Prostate gland (tissue), 2 donors: ENCODE results near the gene NELFB.

Source experiments
- POLR2A ChIP-seq: fragments of 450-650 bp; IDR thresholded peaks from one replicate; pipeline ENCODE4 v1.6.1; 2016; ENCODE audit warnings: antibody characterized with exemption, mild to moderate bottlenecking
- POLR2AphosphoS5 ChIP-seq: sonication (generic); formaldehyde crosslinking; IDR thresholded peaks from one replicate; pipeline ENCODE4 v1.6.1; 2017; ENCODE audit warnings: antibody characterized with exemption
- TF ChIP-seq, protein P1 (sequence below), 4 experiments: fragments of 200-600 bp in 2 of 4; fragments of 450-650 bp in 2 of 4; sonication (generic) in 2 of 4; IDR thresholded peaks; 1 replicate in 3 of 4; 2 replicates in 1 of 4; pipeline ENCODE4 v1.5.1; 2016 to 2019; ENCODE audit warnings: antibody characterized with exemption in 4 of 4, mild to moderate bottlenecking in 2 of 4, moderate library complexity in 2 of 4

DNA sequence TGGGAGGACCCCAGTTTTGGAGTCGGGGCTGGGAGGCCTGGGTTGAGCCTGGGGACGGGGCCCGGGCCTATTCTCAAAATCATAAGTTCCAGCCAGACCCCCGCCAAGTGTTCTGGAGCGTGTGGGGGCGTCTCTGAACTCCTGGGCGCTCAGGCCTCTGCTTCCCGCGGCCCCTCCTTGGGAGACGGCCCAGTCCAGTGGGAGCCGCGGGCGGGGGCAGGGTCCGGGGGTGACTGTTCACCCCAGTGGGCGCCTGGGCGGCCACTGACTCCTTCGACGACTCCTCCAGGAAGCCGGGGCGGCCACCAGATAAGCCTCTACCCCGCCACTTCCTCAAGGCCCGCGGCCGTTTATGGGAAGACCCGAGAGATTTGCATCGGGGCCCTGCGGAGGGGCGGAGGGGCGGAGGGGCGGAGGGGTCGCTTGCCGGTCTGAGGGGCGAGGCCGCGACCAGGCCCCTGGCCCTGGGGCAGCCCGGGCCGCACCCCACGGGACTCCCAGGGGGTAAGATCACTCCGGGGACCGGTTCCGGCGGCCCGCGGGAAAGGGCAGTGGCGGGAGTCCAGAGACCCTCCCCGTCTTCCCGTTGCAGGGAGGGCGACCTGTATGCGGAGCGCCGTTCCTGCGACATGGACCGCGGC lies 23.1 kb downstream of the NELFB start:
- TF ChIP-seq, protein P1, sequence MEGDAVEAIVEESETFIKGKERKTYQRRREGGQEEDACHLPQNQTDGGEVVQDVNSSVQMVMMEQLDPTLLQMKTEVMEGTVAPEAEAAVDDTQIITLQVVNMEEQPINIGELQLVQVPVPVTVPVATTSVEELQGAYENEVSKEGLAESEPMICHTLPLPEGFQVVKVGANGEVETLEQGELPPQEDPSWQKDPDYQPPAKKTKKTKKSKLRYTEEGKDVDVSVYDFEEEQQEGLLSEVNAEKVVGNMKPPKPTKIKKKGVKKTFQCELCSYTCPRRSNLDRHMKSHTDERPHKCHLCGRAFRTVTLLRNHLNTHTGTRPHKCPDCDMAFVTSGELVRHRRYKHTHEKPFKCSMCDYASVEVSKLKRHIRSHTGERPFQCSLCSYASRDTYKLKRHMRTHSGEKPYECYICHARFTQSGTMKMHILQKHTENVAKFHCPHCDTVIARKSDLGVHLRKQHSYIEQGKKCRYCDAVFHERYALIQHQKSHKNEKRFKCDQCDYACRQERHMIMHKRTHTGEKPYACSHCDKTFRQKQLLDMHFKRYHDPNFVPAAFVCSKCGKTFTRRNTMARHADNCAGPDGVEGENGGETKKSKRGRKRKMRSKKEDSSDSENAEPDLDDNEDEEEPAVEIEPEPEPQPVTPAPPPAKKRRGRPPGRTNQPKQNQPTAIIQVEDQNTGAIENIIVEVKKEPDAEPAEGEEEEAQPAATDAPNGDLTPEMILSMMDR (IDR thresholded peaks at IDR 0.05): no peak
- no peak for TF ChIP-seq POLR2A
- no peak for TF ChIP-seq POLR2AphosphoS5
